Tibial nerve (tissue), 4 donors: Measurements from ENCODE around the gene MDGA2.

Experiments used
- EP300 ChIP-seq, 2 donors: sonication (generic); formaldehyde crosslinking; IDR thresholded peaks; one replicate each; pipeline ENCODE4 v1.6.1; 2017; ENCODE audit warnings: antibody characterized with exemption in 2 of 2, mild to moderate bottlenecking in 1 of 2
- POLR2A ChIP-seq, 2 donors: fragments of 450-650 bp; IDR thresholded peaks; one replicate each; pipeline ENCODE4 v1.6.1; 2017; ENCODE audit warnings: antibody characterized with exemption in 2 of 2, mild to moderate bottlenecking in 2 of 2, moderate library complexity in 2 of 2
- TF ChIP-seq, protein P1 (sequence below), 5 experiments: fragments of 200-600 bp in 3 of 5; fragments of 450-650 bp in 2 of 5; sonication (generic) in 3 of 5; IDR thresholded peaks; one replicate each; pipeline ENCODE4 v1.5.1; 2016 to 2019; ENCODE audit warnings: antibody characterized with exemption in 5 of 5, mild to moderate bottlenecking in 3 of 5, moderate library complexity in 2 of 5

GRCh38 chr14:47539031-47539461 is 136.4 kb downstream of the MDGA2 start:
- TF ChIP-seq POLR2A (IDR thresholded peaks at IDR 0.05) (no peak), EP300 (IDR thresholded peaks at IDR 0.05) (no peak)
- TF ChIP-seq, protein P1, sequence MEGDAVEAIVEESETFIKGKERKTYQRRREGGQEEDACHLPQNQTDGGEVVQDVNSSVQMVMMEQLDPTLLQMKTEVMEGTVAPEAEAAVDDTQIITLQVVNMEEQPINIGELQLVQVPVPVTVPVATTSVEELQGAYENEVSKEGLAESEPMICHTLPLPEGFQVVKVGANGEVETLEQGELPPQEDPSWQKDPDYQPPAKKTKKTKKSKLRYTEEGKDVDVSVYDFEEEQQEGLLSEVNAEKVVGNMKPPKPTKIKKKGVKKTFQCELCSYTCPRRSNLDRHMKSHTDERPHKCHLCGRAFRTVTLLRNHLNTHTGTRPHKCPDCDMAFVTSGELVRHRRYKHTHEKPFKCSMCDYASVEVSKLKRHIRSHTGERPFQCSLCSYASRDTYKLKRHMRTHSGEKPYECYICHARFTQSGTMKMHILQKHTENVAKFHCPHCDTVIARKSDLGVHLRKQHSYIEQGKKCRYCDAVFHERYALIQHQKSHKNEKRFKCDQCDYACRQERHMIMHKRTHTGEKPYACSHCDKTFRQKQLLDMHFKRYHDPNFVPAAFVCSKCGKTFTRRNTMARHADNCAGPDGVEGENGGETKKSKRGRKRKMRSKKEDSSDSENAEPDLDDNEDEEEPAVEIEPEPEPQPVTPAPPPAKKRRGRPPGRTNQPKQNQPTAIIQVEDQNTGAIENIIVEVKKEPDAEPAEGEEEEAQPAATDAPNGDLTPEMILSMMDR (IDR thresholded peaks at IDR 0.05): peak in 4 of 5 experiments; percentile 12 to 30 (median 23)
